ENCODE data around the gene HMCN1.

DNA sequence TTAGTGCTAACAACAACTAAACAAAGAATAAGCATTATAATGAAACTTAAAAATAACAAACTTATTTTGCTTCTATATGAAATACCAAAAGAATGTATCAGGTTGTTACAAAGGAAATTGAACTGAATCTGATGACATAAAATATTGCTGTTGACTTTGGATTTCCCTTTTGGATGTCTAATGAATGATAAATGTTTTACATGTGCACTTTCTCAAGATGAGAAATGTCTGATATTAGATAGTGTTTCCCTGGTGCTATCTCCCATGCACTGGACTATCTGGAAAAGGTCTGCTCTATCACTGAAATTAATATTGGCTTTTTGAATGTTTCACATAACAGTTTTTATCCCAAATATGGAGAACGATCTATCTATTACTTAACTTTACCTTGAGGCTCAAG, 179.9 kb downstream of the HMCN1 start:
- TF ChIP-seq POLR2A (IDR thresholded peaks at IDR 0.05; ENCODE audit: low read length) (no peak), GATA1 (IDR thresholded peaks at IDR 0.05; ENCODE audit: low read depth, low read length) (no peak)
